ENCODE measurements around the gene IGFLR1. TPM values are rescaled to one million over a fixed set of nuclear protein-coding genes. Genes with fewer than 3 reads are reported as not detected.

Gene IGFLR1
- total RNA-seq, 1 experiment from 2014 or later = 4.9 TPM

- ChIA-PET CTCF (interaction anchor here (0.7 to 1.1 kb wide), 2 partner anchors 54 to 56 kb away, joined by 3 to 4 read pairs; no protein-coding TSS in a partner anchor), POLR2A (ENCODE audit: low non-redundant PET) (interaction anchor here (1.0 kb wide), 1 partner anchor 9 kb away, joined by 3 read pairs; no protein-coding TSS in a partner anchor)
- Histone ChIP-seq H3K36me3 (ENCODE audit: insufficient read depth, low read length, poor library complexity, severe bottlenecking) (no peaks in the 10 kb centered on the region), H3K27ac (ENCODE audit: low read depth, low read length, poor library complexity, severe bottlenecking) (peak within 1 kb of the TSS; percentile 53), H3K27me3 (replicated peaks; ENCODE audit: insufficient read depth, low read depth, low read length, poor library complexity) (no peaks in the 10 kb centered on the region), H3K9me3 (ENCODE audit: low read depth, low read length, poor library complexity, severe bottlenecking) (no peaks in the 10 kb centered on the region), H3K4me3 (ENCODE audit: low read depth, low read length, poor library complexity, severe bottlenecking) (peak within 1 kb of the TSS; percentile 83), H3K4me1 (ENCODE audit: insufficient read depth, low read length, poor library complexity, severe bottlenecking) (peaks cover 3% of the 10 kb centered on the region)
- intact Hi-C loops (cut with micrococcal nuclease; ENCODE audit: unreplicated experiment) = loop anchor here (10.0 kb wide), 1 partner anchor 186 kb away; the partner anchor contains the start of gene LRFN3
- DNase-seq (ENCODE audit: low spot score) = peak; percentile 100
- no peak for TF ChIP-seq CTCF (conservative IDR thresholded peaks at IDR 0.05; ENCODE audit: low read depth, low read length)
- no peak for TF ChIP-seq EZH2 (IDR thresholded peaks at IDR 0.05; ENCODE audit: borderline replicate concordance, low read depth, low read length, poor library complexity, severe bottlenecking)
- BruUV-seq (replicated peaks) = no TSS peak
Observed at GRCh38 chr19:35748106-35749020, 6.1 kb upstream of the IGFLR1 start, which contains the start of gene LIN37. Gene LIN37, plus strand, starts transcription at chr19:35748576. Its CDS starts 149 bp downstream, at chr19:35748725.

- no peaks in the 10 kb centered on the region for H3K36me3 ChIP-seq (ENCODE audit: insufficient read depth, low read length, poor library complexity, severe bottlenecking)
- H3K27me3 ChIP-seq (replicated peaks; ENCODE audit: insufficient read depth, low read depth, low read length, poor library complexity) = no peaks in the 10 kb centered on the region
- peaks cover 3% of the 10 kb centered on the region for H3K4me1 ChIP-seq (ENCODE audit: insufficient read depth, low read length, poor library complexity, severe bottlenecking)
- no peaks in the 10 kb centered on the region for H3K9me3 ChIP-seq (ENCODE audit: low read depth, low read length, poor library complexity, severe bottlenecking)
- intact Hi-C loops (cut with micrococcal nuclease; ENCODE audit: unreplicated experiment) = loop anchor here (10.0 kb wide), 1 partner anchor 188 kb away; the partner anchor contains the start of gene LRFN3
- ChIA-PET POLR2A (ENCODE audit: low non-redundant PET) (no interaction called here), CTCF (no interaction called here)
- DNase-seq (ENCODE audit: low spot score) = no peak
- H3K27ac ChIP-seq (ENCODE audit: low read depth, low read length, poor library complexity, severe bottlenecking) = peak overlapping the region; percentile 99
- H3K4me3 ChIP-seq (ENCODE audit: low read depth, low read length, poor library complexity, severe bottlenecking) = peak overlapping the region; percentile 72
- TF ChIP-seq EZH2 (IDR thresholded peaks at IDR 0.05; ENCODE audit: borderline replicate concordance, low read depth, low read length, poor library complexity, severe bottlenecking) = no peak
- TF ChIP-seq CTCF (conservative IDR thresholded peaks at IDR 0.05; ENCODE audit: low read depth, low read length) = no peak
- BruUV-seq (replicated peaks) = no TSS peak
Observed at GRCh38 chr19:35746531-35746930, 4.3 kb upstream of the IGFLR1 start.

DNA sequence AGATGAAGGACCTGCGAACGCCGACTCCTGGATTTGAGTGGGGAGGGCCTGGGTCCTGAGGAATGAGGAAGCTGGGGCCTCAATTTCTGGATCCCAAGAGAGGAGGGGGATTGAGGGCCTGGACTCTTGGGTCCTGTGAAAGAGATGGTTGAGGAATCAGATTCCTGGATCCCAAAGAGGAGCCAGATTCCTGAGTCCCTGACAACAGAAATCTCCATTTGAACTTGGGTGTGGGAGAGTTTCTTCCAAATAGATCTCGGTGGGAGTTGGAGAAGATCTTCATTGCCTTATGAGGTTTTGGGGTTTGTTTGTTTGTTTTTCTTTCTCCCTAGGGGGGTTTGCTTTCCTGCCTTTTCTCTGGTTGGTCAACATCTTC is 3.8 kb upstream of the IGFLR1 start:
- DNase-seq (ENCODE audit: low spot score) = no peak
- H3K36me3 ChIP-seq (ENCODE audit: insufficient read depth, low read length, poor library complexity, severe bottlenecking) = no peaks in the 10 kb centered on the region
- BruUV-seq (replicated peaks) = no TSS peak
- H3K27me3 ChIP-seq (replicated peaks; ENCODE audit: insufficient read depth, low read depth, low read length, poor library complexity) = no peaks in the 10 kb centered on the region
- ChIA-PET POLR2A (ENCODE audit: low non-redundant PET) (no interaction called here), CTCF (interaction anchor here (0.6 kb wide), 1 partner anchor 74 kb away, joined by 3 read pairs; no protein-coding TSS in a partner anchor)
- peaks cover 3% of the 10 kb centered on the region for H3K4me1 ChIP-seq (ENCODE audit: insufficient read depth, low read length, poor library complexity, severe bottlenecking)
- peak overlapping the region; percentile 72 for H3K4me3 ChIP-seq (ENCODE audit: low read depth, low read length, poor library complexity, severe bottlenecking)
- H3K9me3 ChIP-seq (ENCODE audit: low read depth, low read length, poor library complexity, severe bottlenecking) = no peaks in the 10 kb centered on the region
- H3K27ac ChIP-seq (ENCODE audit: low read depth, low read length, poor library complexity, severe bottlenecking) = peak overlapping the region; percentile 99
- no peak for TF ChIP-seq CTCF (conservative IDR thresholded peaks at IDR 0.05; ENCODE audit: low read depth, low read length)
- no peak for TF ChIP-seq EZH2 (IDR thresholded peaks at IDR 0.05; ENCODE audit: borderline replicate concordance, low read depth, low read length, poor library complexity, severe bottlenecking)
- intact Hi-C loops (cut with micrococcal nuclease; ENCODE audit: unreplicated experiment) = loop anchor here (10.0 kb wide), 1 partner anchor 189 kb away; the partner anchor contains the start of gene LRFN3
